ENCODE results near the gene TACO1. TPM values are rescaled to one million over a fixed set of nuclear protein-coding genes. Genes with fewer than 3 reads are reported as not detected.

The TACO1 gene
- total RNA-seq, 4 donors from 2014 or later, result 7.6 to 16.6 (median 12.7) TPM

GRCh38 chr17:63634816-63635215 lies 34.1 kb downstream of the TACO1 start:
- H3K27ac ChIP-seq, result peak overlapping the region in 1 of 4 donors; percentile 55
- no peaks in the 10 kb centered on the region for H3K27me3 ChIP-seq
- no peaks in the 10 kb centered on the region for H3K9me3 ChIP-seq
- TF ChIP-seq CTCF (IDR thresholded peaks at IDR 0.05) (no peak), POLR2A (IDR thresholded peaks at IDR 0.05) (no peak)
- intact Hi-C loops (cut with DNase I), result no loop called here
- peaks cover 5 to 71% (median 10%) of the 10 kb centered on the region in 3 donors for H3K36me3 ChIP-seq
- no peak for DNase-seq
- peaks cover 8 to 62% (median 35%) of the 10 kb centered on the region in 3 donors for H3K4me1 ChIP-seq
- WGBS, 2 donors, result 53 to 83% methylated on average over 1 of the region's 1 CpG
- H3K4me3 ChIP-seq, result no peak overlapping the region

GRCh38 chr17:63635290-63635689 lies 34.6 kb downstream of the TACO1 start:
- TF ChIP-seq CTCF (IDR thresholded peaks at IDR 0.05) (no peak), POLR2A (IDR thresholded peaks at IDR 0.05) (no peak)
- H3K36me3 ChIP-seq, result peaks cover 5 to 75% (median 10%) of the 10 kb centered on the region in 3 donors
- intact Hi-C loops (cut with DNase I), result no loop called here

GRCh38 chr17:63635787-63636186 lies 35.1 kb downstream of the TACO1 start:
- WGBS, 2 donors, result 81 to 94% methylated on average over 2 of the region's 2 CpGs
- Histone ChIP-seq H3K4me3 (no peak overlapping the region), H3K27me3 (no peaks in the 10 kb centered on the region), H3K9me3 (no peaks in the 10 kb centered on the region), H3K4me1 (peaks cover 8 to 52% (median 26%) of the 10 kb centered on the region in 3 donors), H3K36me3 (peaks cover 5 to 75% (median 10%) of the 10 kb centered on the region in 3 donors), H3K27ac (peak overlapping the region in 2 of 4 donors; percentile 13 to 16)
- TF ChIP-seq CTCF (IDR thresholded peaks at IDR 0.05) (no peak), POLR2A (IDR thresholded peaks at IDR 0.05) (no peak)
- DNase-seq, result no peak
- intact Hi-C loops (cut with DNase I), result no loop called here

More at GRCh38 chr17:63635290-63635689, 34.6 kb downstream of the TACO1 start:
- Histone ChIP-seq H3K4me1 (peaks cover 8 to 57% (median 30%) of the 10 kb centered on the region in 3 donors), H3K4me3 (no peak overlapping the region), H3K27me3 (no peaks in the 10 kb centered on the region), H3K27ac (peak overlapping the region in 2 of 4 donors; percentile 13 to 16), H3K9me3 (no peaks in the 10 kb centered on the region)
- no peak for DNase-seq
- WGBS, 2 donors, result 82 to 83% methylated on average over 2 of the region's 2 CpGs

GRCh38 chr17:63639125-63639524 lies 38.4 kb downstream of the TACO1 start:
- WGBS, 2 donors, result 26 to 48% methylated on average over 1 of the region's 1 CpG
- no peak for TF ChIP-seq CTCF (IDR thresholded peaks at IDR 0.05)
- no peak for TF ChIP-seq POLR2A (IDR thresholded peaks at IDR 0.05)
- Histone ChIP-seq H3K9me3 (no peaks in the 10 kb centered on the region), H3K27ac (no peak overlapping the region), H3K4me1 (peaks cover 0 to 23% (median 7%) of the 10 kb centered on the region in 3 donors), H3K27me3 (no peaks in the 10 kb centered on the region), H3K36me3 (peaks cover 5 to 75% (median 5%) of the 10 kb centered on the region in 3 donors), H3K4me3 (no peak overlapping the region)
- no peak for DNase-seq
- intact Hi-C loops (cut with DNase I), result no loop called here

GRCh38 chr17:63640038-63640437 lies 39.3 kb downstream of the TACO1 start:
- TF ChIP-seq CTCF (IDR thresholded peaks at IDR 0.05) (no peak), POLR2A (IDR thresholded peaks at IDR 0.05) (no peak)
- intact Hi-C loops (cut with DNase I), result no loop called here
- no peaks in the 10 kb centered on the region for H3K9me3 ChIP-seq
- WGBS, 2 donors, result 96 to 99% methylated on average over 4 of the region's 4 CpGs
- H3K27me3 ChIP-seq, result no peaks in the 10 kb centered on the region
- H3K4me3 ChIP-seq, result no peak overlapping the region
- no peak overlapping the region for H3K27ac ChIP-seq
- peaks cover 0 to 14% (median 7%) of the 10 kb centered on the region in 3 donors for H3K4me1 ChIP-seq
- H3K36me3 ChIP-seq, result peaks cover 5 to 70% (median 5%) of the 10 kb centered on the region in 3 donors
- no peak for DNase-seq

Data from esophagus squamous epithelium (tissue), 5 donors.